Measurements from ENCODE around the gene POU2F2. TPM values are rescaled to one million over a fixed set of nuclear protein-coding genes. Genes with fewer than 3 reads are reported as not detected.

The POU2F2 gene
- total and polyA plus RNA-seq, 2 experiments from 2014 or later = 2.3 to 4.6 TPM

GRCh38 chr19:42066075-42066754 lies 66.0 kb downstream of the POU2F2 start:
- Mint-ChIP-seq H3K27ac (no peak overlapping the region), H3K27me3 (ENCODE audit: insufficient read depth, low read depth, poor library complexity) (peaks cover 10% of the 10 kb centered on the region), H3K36me3 (ENCODE audit: low read depth) (peaks cover 36% of the 10 kb centered on the region), H3K4me3 (no peak overlapping the region), H3K9me3 (0 out of 3 replicates have a peak, but pooled peaks cover 3% of the 10 kb centered on the region), H3K4me1 (peaks cover 8% of the 10 kb centered on the region)
- H4K20me1 ChIP-seq (replicated peaks; ENCODE audit: insufficient read depth) = peaks cover 12% of the 10 kb centered on the region
- ATAC-seq (no peak), DNase-seq (ENCODE audit: low spot score) (peak; percentile 84)
- H3K4me3 ChIP-seq = no peak overlapping the region
- peaks cover 6% of the 10 kb centered on the region; the same call in 1 of the 2 replicates for H3F3A ChIP-seq (replicated peaks; ENCODE audit: low read depth)
- no peaks in the 10 kb centered on the region for H3K27me3 ChIP-seq (ENCODE audit: insufficient read depth)
- H3K79me2 ChIP-seq (replicated peaks; ENCODE audit: insufficient read depth) = peaks cover 28% of the 10 kb centered on the region
- no peak overlapping the region; the same call in 1 of the 2 replicates for H3K27ac ChIP-seq (ENCODE audit: low read depth)
- TF ChIP-seq ZNF114 (CRISPR knock-in tag; IDR thresholded peaks at IDR 0.05) (no peak), EZH2phosphoT487 (IDR thresholded peaks at IDR 0.05; ENCODE audit: unreplicated experiment) (no peak), EZH2 (IDR thresholded peaks at IDR 0.05; ENCODE audit: low read depth, unreplicated experiment) (no peak), POLR2AphosphoS5 (IDR thresholded peaks at IDR 0.05; ENCODE audit: low read depth) (no peak), ZNF331 (CRISPR knock-in tag; IDR thresholded peaks at IDR 0.05; ENCODE audit: low read depth) (no peak), JUNB (IDR thresholded peaks at IDR 0.05; ENCODE audit: unreplicated experiment) (no peak), STAT1 (IDR thresholded peaks at IDR 0.05; ENCODE audit: unreplicated experiment) (no peak), CREB1 (CRISPR knock-in tag; IDR thresholded peaks at IDR 0.05; ENCODE audit: low read depth) (no peak), NANOG (IDR thresholded peaks at IDR 0.05; ENCODE audit: borderline replicate concordance) (no peak), ZNF462 (CRISPR knock-in tag; IDR thresholded peaks at IDR 0.05) (no peak), ETS1 (IDR thresholded peaks at IDR 0.05) (no peak), REST (IDR thresholded peaks at IDR 0.05; ENCODE audit: unreplicated experiment) (no peak), CTCF (conservative IDR thresholded peaks at IDR 0.05; ENCODE audit: low read depth in 2 of 2) (no peak)
- H3K4me2 ChIP-seq = no peak overlapping the region
- H3K4me1 ChIP-seq (ENCODE audit: insufficient read depth) = peaks cover 20% of the 10 kb centered on the region
- H3K36me3 ChIP-seq (ENCODE audit: insufficient read depth) = peaks cover 3% of the 10 kb centered on the region; the same call in 1 of the 2 replicates
- no peaks in the 10 kb centered on the region for H3K9me2 ChIP-seq (ENCODE audit: insufficient read depth)
- H2AFZ ChIP-seq = no peak overlapping the region

Measured in GM23338 (cell line).